HG02884 (cell line): ENCODE results near the gene AARS2.
"Not testable (repeated sequence)": the region's sequence is repeated elsewhere in the genome, so short reads cannot be mapped to it uniquely, and the experiment has no call there.

Experiments used
- ATAC-seq: cut with Tn5 transposase; IDR thresholded peaks from one replicate; pipeline ENCODE4 v1.9.1; 2021; ENCODE audit warnings: mild to moderate bottlenecking, moderate library complexity; ENCODE audit not compliant: unreplicated experiment

AARS2 gene

GRCh38 chr6:44312901-44313788 lies at the start of gene AARS2:
TSS of gene AARS2 (minus strand) at chr6:44313347. CDS start at chr6:44313323, 24 bp downstream.
- ATAC-seq, result peak; percentile 84

DNA sequence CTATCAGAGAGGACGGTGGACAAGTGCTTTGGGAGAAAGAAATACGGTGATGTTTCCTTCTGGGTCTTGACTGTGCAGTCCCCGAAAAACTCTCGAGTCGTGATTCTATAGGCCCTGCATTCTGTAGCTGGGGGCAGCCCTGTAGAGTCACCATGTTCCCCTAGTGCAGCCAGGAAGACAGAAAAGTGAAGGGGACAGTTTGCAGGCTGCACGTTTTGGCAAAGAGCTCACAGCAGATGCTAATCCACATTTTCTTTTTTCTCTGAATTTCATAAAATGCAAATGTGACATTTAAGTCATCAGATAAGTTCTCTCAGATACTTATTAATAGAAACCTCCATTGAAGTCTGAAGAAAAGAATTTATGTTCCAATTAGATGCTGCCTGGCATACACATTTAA lies 48.8 kb upstream of the AARS2 start:
- no peak for ATAC-seq

GRCh38 chr6:44359973-44360372 lies 46.8 kb upstream of the AARS2 start:
- ATAC-seq, result no peak

DNA sequence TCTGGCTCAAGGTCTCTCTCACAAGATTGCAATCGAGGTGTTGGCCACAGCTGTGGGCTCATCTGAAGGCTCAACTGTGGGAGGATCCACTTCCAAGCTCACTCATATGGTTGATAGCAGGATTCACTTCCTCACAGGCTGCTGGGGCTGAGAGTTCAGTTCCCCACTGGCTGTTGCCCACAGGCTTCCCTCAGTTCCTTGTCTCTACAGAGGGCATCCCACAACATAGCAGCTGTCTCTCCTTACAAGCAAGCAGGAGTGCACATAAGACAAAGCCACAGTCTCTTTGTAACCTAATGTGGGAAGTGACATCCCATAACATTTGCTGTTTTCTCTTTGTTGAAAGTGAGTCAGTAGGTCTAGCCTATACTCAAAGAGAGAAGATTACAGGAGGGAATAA lies 43.3 kb upstream of the AARS2 start:
- no peak for ATAC-seq

DNA sequence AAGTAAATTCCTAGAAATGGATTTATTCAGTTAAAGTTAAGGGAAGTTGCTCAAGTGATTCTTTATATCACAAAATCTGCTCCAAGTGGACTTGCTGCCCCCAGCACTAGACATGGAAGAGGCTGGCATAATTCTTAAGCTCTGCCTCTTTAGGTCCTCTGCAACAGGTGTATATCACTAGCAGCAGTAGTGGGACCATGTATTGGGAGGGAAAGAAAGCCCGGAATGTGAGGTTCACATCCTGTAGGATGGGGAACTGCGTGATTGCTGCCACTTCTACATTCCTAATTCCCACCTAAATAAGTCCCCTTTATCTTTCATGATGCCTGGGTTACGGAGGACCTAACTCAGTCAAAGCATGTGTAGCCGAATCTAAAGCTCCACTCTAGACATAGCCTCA lies 42.5 kb upstream of the AARS2 start:
- ATAC-seq, result no peak

GRCh38 chr6:44353336-44353735 lies 40.2 kb upstream of the AARS2 start:
- ATAC-seq, result no peak

DNA sequence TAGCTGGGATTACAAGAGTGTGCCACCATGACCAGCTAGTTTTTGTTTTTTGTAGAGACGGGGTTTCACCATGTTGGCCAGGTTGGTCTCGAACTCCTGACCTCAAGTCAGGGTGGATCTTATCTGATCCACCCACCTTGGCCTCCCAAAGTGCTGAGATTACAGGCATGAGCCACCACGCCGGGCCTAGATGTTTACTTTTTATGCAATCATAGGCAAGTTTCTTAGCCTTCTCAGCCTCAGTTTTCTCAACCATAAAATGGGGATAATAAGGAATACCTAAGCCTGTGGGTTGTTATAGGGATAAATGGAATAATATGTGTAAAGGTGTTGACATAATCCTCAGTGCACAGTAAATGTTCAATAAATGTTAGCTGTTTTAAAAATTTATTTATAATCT lies 39.1 kb upstream of the AARS2 start:
- no peak for ATAC-seq

- ATAC-seq, result not testable (repeated sequence)
These were observed 37.5 kb upstream of the AARS2 start for GRCh38 chr6:44350650-44350994.

DNA sequence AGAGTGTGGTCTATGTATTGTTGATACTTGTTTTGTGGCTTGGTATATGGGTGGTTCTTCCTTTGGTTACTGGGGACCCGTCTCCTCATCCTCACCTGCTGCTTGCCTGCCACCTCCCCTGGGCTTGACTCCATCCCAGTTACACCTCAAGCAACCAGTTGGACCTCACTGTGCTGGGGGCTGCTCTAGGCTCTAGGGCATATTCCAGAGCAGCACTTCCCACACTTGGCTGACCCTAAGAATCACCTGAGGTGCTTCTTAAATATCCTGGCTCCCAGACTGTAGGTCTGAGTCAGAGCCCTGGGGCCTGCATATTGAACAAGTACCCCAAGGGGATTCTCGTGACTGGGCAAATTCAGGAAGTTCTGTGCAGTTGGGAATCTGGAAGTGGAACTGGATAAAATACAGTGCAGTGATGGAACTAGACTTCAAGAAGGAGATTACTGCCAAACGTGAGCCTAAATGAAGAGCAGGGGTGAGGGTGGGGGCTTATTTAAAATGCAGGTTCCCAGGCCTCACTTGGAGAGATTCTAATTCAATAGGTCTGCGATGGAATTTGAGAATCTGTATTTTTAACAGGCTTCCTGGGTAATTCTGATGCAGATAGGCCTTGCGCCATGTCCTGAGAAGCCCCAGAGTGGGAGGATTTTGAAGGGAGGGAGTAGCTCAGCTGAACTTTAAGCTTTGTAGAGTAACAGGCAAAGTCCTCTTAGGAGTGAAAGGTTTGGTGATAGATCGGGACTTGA lies 36.9 kb upstream of the AARS2 start:
- no peak for ATAC-seq

DNA sequence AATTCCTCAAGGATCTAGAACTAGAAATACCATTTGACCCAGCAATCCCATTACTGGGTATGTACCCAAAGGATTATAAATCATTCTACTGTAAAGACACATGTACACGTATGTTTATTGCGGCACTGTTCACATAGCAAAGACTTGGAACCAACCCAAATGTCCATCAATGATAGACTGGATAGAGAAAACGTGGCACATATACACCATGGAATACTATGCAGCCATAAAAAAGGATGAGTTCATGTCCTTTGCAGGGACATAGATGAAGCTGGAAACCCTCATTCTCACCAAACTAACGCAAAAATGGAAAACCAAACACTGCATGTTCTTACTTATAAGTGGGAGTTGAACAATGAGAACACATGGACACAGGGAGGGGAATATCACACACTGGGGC lies 33.7 kb upstream of the AARS2 start:
- ATAC-seq, result not testable (repeated sequence)

GRCh38 chr6:44342489-44342888 lies 29.3 kb upstream of the AARS2 start, which contains the start of gene SPATS1:
TSS of gene SPATS1 (plus strand) at chr6:44342650. CDS start at chr6:44343096, 446 bp downstream.
- ATAC-seq, result no peak

DNA sequence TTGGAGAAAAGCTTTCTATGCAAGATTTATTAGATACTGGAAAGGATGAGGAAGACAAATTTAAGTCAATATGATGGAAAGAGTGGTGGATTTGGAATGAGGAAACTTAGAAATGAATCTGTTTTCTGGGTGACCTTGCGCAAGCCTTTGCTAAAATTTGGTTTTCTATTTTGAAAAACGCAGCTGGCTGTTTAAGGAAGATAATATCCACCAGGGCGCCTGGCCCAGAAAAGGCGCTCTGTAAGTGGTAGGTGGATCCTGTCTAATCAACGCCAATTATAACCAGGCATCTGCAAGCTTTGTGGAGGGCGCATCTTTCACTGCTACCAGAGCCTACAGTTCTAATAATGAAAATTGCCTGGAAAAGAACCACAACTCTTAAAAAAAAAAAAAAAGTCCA lies 28.9 kb upstream of the AARS2 start:
- no peak for ATAC-seq

- ATAC-seq, result no peak
These were observed 28.1 kb upstream of the AARS2 start for GRCh38 chr6:44341095-44341890.

DNA sequence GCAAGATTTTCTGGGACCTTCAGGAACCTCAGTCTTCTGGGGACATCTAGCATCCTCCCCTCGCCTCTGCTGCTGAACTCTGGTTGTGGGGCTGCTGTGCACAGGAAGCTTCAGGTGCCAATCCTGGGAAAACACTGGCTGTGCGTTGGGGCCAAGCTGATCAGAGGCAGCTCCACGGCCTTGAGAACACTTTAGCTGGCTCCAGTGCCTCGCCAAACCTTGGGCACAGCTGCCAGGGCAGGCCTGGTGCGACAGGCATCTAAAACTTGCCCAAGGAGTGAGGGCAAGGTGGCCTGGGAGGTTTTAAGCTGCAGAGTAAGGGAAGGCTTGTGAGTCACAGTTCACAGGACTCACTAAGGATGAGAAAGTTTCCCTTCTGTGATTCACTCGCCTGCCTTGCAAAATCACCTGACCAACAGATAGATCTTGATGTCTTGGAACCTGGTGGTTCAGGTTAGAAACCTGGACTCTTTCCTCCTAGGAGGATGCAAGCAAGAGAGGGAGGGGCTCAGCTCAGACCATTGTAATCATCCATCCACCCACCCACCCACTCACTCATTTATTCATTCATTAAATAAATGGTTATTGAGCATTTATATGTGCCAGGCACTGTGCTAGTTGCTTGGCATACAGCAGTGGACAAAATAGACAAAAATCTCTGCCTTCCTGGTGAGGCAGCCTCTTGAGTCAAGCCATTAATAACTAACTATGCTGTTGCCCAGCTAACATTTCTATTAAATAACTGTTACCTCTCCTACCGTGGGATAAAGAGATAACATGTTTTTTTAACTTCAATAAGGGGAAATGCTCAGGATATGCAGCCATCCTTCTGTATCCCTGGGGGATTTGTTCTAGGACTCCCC lies 26.8 kb upstream of the AARS2 start:
- ATAC-seq, result no peak

- no peak for ATAC-seq
These were observed 26.2 kb upstream of the AARS2 start for GRCh38 chr6:44339301-44339700.

DNA sequence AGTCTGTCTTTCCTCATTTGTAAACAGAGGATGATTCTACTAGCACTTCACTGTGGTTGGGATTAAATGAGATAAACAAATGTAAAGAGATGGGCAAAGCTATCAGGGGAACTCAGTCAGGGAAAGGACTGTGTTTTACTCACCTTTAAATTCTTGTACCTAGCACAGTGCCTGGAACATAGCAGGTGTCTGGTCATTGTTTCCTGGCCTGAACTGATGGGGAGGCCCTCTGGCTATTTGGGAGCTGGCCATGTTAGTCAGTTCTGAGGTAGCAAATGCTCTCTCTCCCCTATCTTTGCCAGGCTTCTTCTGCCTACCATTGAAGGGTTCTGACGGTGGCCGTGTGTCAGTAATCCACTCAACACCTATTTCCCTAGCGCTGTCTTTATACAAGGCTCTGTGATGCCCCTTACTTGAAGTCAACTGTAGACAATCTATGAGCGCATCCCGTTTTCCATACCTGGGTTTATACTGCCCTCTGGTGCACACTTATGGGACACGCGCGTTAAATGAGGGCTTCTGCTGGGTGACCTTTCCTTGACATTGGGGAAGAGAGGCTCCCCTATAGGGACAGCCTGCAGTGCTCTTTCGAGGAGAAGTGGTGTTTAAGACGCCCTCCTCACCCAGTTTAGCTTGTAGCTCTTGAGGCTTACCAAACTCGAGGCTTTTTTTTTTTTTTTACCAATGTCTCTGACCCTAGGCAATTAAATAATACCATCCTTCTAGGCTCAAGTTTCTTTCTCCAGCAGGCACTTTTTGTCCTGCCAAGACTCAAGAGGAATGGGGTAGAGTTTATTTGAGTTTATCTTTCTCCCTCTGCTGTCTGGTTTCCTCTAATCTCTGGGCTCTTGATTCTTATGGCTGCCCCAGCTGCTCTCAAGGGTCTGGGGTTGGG lies 25.3 kb upstream of the AARS2 start:
- ATAC-seq, result no peak

DNA sequence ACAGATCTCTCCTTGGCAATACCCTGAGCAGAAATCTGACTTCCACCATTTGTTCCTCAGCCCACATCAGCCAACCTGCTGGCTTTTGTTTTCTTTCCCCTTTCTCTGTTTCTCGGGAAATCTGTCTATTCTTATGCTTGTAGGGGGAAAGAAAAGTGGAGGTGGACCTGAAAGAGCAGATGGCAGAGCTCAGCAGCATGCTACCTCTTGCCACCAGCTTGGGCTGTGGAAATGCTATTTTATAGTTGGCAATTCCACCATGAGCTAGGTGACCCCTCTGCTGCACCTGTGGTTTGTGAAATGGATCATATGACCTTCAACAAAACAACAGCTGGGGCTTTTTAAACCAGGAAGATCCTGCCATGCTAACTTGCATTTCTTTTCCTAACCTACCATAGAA lies 22.5 kb upstream of the AARS2 start:
- no peak for ATAC-seq

DNA sequence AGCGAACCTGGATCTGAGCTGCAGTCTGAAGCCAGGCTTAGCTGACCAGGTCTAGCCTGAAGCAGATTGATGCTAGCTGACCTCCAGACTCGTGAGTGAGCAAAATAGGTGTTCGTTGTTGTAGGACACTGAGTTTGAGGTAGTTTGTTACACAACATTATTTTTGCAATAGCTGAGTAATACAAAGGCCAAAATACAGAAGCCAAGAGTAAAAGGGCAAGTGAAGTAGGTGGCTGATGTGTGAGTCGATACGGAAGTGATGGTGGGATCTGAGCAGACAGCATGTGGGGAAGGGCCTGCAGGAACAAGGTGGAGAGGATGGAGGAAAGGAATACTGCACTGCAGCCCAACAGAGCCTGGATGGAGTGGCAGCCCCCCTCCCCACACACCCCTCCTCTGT lies 20.8 kb upstream of the AARS2 start:
- ATAC-seq, result no peak

DNA sequence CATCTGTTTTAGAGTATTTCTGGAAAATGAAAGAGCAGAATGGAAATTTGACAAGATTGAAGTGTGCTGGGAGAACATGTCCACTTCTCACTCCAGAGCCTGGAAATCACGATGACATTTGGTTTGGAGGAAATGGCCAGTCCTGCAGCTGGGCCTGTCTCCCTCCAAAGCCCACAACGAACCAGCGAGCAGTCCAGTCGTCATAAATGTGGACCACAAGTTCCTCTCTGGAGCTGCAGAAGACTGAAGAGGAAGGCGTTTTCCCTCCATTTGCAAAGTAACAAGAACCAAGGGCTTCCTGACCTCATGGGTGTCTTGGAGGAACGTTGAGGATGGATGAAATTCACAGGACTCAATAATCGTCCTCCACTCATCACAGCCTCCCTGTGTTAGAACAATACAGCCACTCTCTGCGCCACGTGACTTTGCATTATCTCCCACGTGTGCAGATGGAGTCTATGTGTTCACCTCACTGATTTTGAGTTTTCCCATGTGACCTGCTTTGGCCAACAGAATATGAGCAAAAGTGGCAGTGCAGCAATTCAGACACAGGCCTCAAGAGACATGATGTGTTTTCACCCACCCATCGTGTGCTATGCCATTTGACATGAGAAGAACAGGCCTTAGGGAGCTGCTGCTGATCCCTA lies 20.2 kb upstream of the AARS2 start:
- no peak for ATAC-seq
